ENCODE data around the gene NLN.

GRCh38 chr5:65762234-65762633 lies 40.2 kb downstream of the NLN start:
- no peak for TF ChIP-seq CTCF (IDR thresholded peaks at IDR 0.05)
- TF ChIP-seq POLR2A (IDR thresholded peaks at IDR 0.05): no peak

All from Peyer's patch (tissue), 4 donors.